Occipital lobe (tissue), 2 donors: Measurements from ENCODE around the gene ZNF333. TPM values are rescaled to one million over a fixed set of nuclear protein-coding genes. Genes with fewer than 3 reads are reported as not detected.

Experiments
- DNase-seq: peaks from one replicate; lab custom pipeline; 2025; lab: John Stamatoyannopoulos, UW
- total RNA-seq: library from RNA; depleted of rRNA; stranded (reverse); fragments of >200 nt; gene quantifications from one replicate; pipeline ENCODE4 v1.2.3, GENCODE V29; 2014

Gene ZNF333
- 43.4 TPM for total RNA-seq

- peak; percentile 93 for DNase-seq
These were observed at the start of gene ZNF333 for GRCh38 chr19:14689598-14690503. TSS of gene ZNF333 (plus strand) at chr19:14690048. CDS start at chr19:14693492, 3,444 bp downstream.

- DNase-seq = no peak
These were observed 41.3 kb upstream of the ZNF333 start for GRCh38 chr19:14648506-14648905.

GRCh38 chr19:14649020-14649419 is 40.8 kb upstream of the ZNF333 start:
- DNase-seq = no peak

- no peak for DNase-seq
These were observed 39.7 kb upstream of the ZNF333 start for GRCh38 chr19:14650161-14650560.

GRCh38 chr19:14654786-14655560 is 34.9 kb upstream of the ZNF333 start:
- no peak for DNase-seq

GRCh38 chr19:14655726-14656125 is 34.1 kb upstream of the ZNF333 start:
- DNase-seq = no peak

DNA sequence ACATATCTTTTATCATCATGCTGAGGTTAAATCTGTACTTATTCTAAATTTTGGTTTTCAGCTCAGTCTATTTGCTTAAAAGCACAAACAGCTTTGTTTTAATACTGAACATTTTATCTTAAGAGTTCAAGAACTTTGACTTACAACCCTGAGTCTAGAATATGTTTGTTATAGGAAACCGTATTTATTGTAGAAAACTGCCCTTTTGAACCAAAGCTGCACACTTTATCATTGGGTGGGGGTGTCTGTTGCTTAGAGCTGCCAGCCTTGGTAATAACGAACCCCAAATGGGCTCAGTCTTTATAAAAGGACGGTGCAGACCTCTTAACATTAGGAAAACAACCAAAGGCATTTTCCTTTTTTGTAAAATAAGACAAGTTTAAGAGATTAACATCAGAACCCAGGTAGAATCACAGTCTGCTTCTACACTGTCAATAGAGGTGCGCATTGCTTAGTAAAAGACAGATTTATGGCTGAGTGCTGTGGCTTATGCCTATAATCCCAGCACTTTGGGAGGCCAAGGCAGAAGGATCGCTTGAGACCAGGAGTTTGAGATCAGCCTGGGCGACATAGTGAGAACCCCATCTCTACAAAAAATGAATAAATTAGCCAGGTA is 29.9 kb upstream of the ZNF333 start:
- DNase-seq = no peak

DNA sequence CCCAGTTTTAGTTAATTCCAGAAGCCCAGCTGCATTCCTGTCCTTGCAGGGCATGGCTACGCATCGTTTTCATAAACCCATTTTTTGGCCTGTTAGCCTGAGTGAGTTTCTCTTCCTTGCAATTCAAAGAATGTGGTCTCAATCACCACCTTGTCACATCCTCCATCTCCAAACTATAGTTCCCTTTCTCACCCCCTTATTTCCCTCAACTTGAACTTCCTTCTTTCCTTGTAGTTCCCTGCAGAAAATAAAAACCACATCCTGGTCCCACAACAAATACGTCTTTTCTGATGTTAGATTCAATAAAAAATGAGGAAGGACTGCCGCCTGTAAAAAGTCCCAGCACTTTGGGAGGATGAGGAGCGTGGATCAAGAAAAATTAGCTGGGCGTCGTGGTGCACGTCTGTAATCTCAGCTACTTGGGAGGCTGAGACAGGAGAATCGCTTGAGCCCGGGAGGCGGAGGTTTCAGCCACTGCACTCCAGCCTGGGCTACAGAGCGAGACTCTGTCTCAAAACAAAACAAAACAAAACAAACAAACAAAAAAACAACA is 28.4 kb upstream of the ZNF333 start:
- no peak for DNase-seq

DNA sequence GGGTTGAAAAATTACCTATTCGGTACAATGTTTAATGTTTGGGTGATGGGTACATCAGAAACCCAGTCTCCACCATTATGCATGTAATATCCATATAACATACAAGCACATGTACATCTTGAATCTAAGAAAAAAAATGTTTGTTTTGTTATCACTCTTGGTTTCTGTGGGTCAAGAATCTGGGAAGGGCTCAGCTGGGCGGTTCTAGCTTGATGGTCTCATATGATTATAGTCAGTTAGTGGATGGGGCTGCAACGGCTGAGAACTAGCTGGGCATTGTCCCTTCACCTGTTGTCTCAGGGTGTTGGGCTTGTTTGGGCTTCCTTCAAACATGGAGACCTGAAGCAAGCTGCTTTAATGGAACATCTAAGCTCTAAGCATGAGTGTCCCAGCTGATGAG is 19.9 kb upstream of the ZNF333 start:
- DNase-seq = no peak

DNA sequence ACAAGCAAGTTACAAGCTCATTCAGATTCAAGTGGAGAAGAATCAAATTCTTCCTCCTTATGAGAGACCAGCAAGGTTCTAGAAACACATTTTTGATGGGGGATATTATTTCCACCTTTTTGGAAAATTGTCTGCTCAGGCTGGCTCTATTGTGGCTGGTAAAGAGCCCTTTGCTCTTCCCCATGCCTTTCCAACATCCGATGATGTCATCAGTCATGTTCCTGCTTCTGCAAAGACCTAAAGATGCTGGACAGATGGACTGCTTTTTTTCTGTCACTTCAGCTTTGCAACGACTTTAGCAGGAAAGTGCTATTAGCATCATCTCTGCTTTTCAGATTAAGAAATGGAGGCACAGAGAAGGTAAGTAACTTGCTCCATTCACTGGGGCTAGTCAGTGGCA is 19.4 kb upstream of the ZNF333 start:
- no peak for DNase-seq

GRCh38 chr19:14672188-14672872 is 17.5 kb upstream of the ZNF333 start:
- DNase-seq = no peak

- DNase-seq = no peak
These were observed 16.8 kb upstream of the ZNF333 start for GRCh38 chr19:14673088-14673487.

DNA sequence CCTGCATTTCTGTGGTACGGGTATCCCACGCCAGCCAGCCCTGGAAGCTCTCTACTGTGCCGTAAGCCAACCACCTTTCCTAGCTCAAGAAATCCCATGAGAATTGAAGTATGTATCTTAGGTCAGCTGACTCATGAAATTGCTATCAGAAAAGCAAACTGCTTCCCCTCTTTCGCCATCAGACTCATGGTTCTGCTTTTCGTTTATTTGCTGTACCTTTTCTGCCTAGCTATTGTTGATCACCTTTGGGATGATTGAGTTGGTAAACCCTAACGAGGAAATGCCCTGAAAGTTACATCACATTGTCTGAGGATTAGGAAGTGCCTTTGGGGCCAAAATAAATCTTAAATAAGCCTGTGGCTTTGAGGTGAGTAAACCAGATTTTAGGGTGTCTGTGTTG is 15.1 kb upstream of the ZNF333 start, which contains the start of gene ADGRE3:
Gene ADGRE3, minus strand, starts transcription at position 81 of the 400 bp plus-strand sequence. Its CDS starts 74 bp downstream, at position 7.
- DNase-seq = no peak

- no peak for DNase-seq
These were observed 13.1 kb upstream of the ZNF333 start for GRCh38 chr19:14676762-14677161.

DNA sequence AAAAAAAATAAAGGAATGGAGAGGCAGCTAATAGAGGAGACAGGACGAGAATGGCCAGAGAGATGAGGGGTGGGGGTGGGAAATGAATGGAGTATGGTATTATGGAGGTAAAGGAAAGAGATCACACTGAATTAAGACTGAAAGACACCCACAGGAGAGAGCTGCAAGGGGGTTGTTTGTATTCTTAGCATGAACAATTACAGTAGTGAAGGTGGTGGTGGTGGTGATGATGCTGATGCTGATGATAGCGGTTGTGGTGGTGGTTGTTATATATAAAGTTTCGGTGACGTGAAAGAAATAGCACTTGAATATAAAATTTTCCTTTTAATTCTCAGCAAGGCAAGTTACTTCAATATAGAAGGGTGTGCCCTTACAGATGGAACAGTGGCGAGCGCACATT is 12.4 kb upstream of the ZNF333 start:
- DNase-seq = no peak

DNA sequence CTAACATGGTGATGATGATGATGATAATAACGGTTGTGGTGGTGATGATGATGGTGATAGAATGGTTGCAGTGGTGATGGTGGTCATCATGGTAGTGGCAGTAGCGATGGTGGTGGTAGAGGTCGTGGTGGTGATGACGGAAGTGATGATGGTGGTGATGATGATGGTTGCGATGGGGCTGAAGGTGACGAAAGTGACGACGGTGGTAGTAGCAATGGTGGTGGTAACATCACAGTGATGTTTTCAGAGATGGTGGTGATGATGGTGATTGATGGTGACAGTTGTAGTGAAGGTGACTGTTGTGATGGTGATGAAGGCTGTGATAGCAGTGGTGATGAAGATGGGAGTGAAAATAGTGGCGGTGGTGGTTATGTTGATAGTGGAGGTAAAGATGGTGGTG is 11.6 kb upstream of the ZNF333 start:
- DNase-seq = no peak

- DNase-seq = no peak
These were observed 7.8 kb upstream of the ZNF333 start for GRCh38 chr19:14682084-14682483.

DNA sequence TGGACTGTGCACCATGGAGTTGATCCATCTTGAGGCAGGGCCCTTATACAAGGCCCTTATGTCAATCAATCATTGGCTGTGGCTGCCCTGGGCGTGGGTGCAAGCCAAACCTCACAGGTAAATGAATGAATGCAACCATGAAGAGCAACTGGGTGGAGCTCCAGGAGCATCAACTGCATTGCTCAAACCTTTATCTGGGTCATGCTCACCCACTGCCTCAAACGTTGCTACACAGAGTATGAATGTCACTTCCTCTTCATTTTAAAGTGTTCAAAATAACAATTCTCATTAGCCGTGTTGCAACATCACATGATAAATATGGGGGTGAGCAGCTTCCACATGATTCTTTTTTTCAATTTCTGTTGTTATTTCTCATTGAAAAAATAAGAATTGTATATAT is 6.4 kb upstream of the ZNF333 start:
- DNase-seq = no peak

DNA sequence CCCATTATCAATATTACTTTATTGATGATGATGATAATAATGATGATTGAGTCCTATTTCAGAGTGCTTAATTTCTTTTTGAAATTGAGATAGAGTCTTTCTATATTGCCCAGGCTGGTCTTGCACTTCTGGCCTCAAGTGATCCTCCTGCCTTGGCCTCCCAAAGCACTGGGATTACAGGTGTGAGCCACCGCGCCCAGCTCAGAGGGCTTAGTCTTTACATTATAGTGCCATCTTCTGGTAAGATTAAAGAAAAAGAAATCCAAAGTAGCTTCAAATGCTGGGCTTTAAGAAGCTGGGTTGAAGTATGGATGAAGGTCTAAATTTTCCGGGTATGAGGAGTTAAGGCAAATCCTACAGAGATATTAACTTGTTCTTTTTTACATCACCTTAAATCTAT is 3.4 kb upstream of the ZNF333 start:
- DNase-seq = no peak

DNA sequence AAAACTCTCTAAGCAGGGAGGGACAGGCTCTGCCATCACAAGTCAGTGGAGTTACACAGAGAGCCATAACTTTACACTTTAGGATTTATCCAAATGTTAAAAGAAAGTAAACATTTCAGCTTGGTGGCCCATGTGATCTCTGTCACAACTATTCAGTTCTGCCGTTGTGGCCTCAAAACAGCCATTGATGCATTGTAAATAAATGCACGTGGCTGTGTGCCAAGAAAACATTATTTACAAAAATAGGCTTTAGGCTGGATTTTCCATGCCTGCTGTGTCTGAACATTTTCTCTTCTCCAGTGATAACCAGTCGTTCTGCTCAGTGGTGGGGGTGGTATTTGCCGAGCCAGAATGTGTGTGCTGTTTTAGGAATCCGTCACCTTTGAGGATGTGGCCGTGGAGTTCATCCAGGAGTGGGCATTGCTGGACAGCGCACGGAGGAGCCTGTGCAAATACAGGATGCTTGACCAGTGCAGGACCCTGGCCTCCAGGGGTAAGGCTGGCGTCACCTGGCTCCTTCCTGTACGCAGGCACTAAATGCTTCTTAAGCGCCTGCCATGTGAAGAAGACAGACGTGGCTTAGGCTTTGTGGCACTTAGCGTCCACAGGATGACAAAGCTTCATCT is 4.9 kb downstream of the ZNF333 start:
- no peak for DNase-seq

- DNase-seq = no peak
These were observed 5.6 kb downstream of the ZNF333 start for GRCh38 chr19:14695471-14695870.
